ENCODE measurements around the gene OR11A1.

The OR11A1 gene, protein sequence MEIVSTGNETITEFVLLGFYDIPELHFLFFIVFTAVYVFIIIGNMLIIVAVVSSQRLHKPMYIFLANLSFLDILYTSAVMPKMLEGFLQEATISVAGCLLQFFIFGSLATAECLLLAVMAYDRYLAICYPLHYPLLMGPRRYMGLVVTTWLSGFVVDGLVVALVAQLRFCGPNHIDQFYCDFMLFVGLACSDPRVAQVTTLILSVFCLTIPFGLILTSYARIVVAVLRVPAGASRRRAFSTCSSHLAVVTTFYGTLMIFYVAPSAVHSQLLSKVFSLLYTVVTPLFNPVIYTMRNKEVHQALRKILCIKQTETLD

DNA sequence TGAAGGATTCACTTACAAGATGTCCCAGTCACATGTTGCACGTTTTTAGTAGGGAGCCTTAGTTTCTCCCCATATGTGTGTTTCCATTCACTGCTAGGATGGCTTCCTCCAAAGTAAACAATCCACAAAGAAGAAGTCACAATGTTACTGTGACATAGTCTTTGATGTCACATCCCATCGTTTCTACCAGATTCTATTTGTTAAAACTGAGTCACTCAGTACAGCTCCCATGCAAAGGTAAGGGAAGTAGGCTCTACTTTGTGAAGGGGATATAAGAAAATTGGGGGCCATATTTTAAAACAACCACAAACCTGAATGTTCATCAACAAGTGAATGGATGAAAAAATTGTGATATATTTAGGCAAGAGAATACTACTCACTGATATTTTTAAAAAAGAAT is at the start of gene OR11A1, which contains the start of gene OR2H1:
Gene OR11A1 (minus strand): TSS at position 101 of the 400 bp plus-strand sequence. CDS start 29,430 bp downstream, outside the sequence.
Gene OR2H1 (plus strand): TSS at position 185 of the 400 bp plus-strand sequence. CDS start 4,615 bp downstream, outside the sequence.
- no peak for DNase-seq

DNA sequence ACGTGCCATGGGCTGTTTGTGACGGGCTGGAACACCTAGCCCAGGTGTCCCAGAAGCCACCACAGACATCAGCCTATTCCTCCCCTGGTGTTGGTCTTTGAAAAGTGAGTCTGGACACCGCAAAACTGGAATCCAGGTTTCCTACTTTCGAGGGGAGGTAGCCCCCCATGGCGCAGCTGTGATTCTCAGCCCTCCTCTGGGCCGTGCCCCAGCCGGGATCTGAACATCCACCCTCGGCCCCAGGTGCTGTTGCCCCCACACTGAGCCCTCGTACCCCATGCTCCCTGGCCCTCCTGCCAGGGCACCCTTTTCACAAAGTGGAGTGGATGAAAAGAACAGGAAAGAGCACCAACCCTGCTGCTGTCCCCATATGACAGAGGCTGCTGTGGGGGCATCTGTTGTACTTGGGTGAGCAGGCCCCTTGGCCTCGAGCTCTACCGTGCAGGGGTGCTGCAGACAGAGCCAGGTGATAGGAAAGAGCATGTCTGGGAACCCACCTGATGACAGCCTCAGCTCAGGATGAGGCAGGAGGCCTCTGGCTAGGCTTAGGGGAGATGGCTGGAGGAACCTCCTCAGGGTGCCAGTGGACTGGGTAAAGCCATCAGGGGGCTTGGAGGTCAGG is 49.7 kb upstream of the OR11A1 start:
- DNase-seq, result no peak

DNA sequence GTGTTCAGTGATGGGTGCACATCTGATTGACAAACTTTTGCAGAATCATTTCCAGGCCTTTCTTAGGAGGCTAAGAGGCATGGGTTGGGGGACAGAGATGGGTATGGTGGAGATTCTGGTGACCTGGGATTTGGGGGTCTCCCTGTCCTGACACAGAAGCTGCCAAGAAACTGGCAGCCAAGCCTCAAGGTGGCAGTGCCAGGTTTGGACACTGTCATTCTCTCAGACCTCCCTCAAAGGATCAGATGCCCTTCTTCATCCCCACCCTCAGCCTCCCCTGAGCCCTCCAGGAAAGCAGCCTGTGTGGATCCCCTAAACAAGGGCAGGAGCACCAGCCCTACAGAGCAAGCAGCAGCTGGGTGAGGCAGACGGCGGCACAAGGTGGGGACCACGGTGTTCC is 48.9 kb upstream of the OR11A1 start:
- DNase-seq, result no peak

DNA sequence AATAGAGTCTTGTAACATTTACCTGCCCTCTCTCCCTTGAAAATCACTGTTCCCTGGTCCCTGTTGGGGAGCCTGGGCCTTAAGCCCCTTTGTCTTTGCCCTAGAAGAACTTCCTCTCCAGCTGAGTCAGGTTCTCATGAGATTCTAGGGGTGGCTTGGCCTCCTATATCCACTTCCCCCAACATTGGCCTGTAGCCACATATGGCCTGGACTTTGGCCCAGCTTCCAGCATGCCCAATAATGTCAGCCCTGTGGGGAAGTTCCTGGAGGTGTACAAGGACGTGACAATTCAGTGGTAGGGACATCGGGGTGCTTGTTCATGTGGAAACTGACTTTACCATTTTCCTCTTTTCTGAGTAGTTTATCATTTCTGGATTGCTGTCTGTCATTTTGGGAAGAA is 48.1 kb upstream of the OR11A1 start:
- DNase-seq, result no peak

DNA sequence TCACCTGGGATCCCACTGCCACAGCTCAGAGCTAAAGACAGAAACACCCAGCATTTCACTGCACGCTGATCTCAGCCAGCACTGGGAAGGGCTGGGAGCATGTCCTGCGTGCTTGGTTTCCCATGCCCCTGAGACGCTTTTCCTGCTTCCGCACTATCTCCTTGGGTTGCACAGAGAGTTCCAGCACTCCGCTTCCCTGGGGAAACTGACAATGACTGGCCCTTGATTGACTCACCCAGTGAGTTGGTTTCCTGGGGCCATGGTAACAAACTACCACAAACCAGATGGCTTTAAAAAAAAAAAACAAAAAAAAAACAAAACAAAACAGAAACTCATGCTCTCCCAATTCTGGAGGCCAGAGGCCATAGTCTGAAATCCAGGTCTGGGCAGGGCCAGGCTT is 45.7 kb upstream of the OR11A1 start:
- no peak for DNase-seq

DNA sequence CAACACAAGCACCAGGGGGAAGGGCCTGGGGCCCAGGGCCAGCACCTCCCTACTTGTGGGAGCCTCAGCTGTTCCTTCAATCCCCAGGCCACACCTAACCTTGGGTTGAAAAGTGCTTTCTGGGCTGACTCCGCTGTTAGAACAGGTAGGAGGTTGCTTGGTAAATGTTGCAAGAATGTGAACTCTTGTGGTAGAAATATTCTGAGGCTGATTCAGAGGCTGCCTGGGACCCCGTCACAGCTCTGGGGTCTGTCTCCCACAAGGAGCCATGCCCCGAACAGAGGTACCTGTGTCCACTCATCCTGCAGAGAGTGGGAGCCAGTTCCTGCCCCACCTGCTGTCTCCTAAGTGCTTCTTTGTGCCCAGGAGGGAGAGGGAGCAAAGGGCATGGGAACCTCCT is 45.3 kb upstream of the OR11A1 start:
- DNase-seq, result no peak

DNA sequence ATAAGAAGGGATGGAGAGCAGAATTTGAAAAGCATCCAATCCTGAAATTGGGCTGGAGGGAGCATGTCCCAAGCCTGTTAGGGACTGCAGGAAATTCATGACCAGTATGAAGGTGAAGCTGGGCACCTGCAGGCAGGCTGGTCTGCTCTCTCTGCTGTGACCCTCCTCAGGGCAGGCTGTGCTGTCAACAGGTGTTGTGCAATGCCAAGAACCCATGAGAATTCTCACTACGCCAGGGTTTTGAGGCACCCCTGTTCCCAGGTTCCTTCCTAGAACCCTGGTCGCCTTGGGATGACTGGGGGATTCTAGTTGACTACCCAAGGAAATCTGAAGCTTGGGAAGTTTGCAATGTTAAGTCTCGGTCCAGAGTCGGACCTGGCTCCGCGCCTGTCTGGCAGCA is 44.2 kb upstream of the OR11A1 start:
- no peak for DNase-seq

DNA sequence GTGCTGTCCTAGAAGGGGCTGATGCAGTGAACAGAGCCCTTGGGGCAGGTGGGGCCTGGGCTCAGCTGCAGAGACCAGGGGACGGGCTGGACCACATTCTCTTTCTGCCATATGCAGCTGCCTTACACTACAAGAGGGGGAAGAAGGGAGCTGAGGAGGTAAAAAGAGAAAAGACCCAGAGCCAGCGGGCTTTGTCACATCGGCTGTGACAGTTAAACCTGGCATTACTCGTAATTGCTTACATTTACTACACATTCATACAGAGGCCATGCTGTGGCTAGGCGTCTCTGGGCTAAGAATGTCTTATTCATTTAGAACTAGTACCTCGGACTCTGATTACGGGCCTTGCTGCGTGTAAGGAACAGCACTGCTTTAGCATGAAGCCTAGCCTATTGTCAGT is 43.7 kb upstream of the OR11A1 start:
- DNase-seq, result no peak

DNA sequence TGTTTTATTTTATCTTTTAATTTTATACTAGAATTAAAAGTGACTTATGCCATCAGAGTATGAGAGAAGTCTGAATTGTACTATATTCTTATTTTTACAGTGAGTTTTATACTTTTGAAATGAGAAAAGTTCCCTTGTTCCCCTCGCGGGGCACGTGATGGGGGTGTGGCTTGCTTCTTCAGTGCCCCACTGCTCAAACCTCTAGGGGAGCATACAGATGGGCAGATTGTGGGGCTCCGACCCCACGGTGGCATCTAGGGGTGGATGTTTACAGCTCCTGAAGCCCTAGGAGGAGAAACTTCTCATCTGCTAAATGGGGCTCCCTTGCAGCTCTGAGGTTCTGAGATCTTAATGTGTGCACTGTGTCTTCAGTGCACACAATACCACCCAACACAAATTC is 42.8 kb upstream of the OR11A1 start:
- DNase-seq, result no peak

DNA sequence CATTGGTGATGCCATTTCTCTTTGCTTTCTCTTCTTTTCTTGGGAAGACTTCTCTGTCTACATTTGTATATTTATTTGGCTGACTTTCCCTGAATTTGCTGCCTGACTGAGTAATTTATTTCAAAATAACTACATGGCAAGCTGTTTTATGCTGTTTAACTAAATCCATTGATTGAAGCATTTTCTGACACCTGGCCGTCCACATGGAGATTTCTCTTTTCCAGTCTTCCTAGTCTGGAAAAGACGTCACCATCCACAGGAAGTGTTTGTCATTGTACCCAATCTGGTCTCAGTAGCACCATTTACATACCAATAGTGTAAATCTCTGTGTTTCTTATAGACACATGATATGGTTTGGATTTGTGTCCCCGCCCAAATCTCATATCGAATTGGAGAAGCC is 40.1 kb upstream of the OR11A1 start:
- DNase-seq, result no peak

DNA sequence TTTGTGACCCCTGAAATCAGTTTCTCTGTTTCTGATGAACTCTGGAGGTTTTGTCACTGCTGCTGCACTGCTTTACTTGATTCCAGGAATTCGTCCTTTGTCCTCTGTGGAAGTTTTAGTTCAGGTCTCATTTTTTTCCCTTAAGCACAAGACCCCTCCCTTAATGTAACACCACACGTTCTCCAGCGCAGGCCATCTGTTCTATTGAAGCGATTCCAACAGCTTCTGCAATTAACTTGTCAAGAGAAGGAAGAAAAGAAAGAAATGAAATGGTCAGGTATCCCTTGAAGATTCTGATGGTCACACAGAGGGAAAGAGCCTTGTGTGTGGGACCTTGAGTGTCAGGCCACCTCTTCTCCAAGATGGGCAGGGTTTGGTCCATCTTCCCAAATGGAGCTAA is 38.7 kb upstream of the OR11A1 start:
- DNase-seq, result no peak

DNA sequence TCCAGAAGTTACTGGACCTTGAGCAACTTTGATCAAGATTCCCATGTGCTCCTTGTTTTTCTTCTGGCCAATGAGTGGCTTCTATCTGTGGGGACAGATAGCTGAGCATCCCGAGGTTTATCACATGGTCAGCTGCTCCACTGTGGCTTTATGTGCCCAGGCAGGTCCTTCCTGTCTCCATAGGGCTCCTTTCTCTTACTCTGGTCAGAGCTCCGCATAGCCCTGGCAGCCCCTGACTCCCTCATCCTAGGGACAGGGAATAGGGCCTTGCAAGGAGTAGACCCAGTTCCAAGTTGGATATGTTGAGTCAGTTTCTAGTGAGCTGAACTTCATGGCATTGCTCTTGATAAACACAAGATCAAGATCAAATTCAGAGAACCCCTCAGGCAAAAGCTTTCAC is 37.3 kb upstream of the OR11A1 start:
- no peak for DNase-seq

DNA sequence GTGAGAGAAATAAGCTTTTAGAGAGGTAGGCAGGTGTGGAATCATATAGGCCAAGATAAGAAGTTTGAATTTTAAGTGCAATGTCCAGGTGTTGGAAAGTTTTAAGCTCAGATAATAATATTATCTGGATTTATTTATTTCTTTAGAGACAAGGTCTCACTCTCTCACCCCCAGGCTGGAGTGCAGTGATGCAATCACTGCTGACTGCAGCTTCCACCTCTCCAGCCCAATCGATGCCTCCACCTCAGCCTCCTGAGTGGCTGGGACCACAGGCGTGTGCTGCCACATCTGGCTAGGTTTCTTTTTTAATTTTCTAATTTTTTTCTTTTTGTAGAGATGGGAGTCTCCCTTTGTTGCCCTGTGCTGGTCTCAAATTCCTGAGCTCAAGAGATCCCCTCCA is 36.4 kb upstream of the OR11A1 start:
- no peak for DNase-seq

DNA sequence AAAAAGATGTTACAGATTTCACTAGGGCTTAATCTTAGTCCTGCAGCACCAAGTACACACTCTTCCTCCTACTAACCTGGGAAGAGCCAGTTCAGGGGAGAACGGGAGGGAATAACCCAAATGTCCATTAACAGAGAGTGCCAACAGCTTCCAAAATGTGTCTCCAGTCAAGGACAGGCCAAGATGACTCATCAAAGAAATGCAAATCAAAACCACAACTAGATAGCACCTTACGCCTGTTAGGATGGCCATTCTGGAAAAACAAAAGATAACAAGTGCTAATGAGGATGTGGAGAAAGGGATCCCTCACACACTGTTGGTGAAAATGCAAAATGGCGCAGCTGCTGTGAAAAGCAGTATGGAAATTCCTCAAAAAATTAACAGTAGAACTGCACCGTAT is 34.7 kb upstream of the OR11A1 start:
- DNase-seq, result no peak

DNA sequence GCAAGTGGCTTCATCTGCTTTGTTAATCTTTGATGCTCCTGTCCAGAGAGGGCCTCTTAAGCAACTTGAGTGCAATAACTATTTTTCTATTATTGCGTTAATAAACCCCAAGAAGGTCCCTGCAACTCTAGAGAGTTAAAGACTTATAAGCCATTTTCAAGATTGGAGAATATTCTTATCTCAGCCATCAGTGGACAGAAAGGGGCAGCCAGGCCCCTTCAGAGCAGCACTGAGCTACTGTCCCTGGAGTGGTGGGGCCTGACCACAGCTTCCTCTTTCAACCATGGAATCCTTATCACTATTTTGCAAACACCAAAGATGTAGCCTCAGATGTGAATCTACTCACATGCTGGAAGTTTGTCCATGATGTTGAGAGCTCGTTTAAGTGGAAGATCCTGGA is 33.7 kb upstream of the OR11A1 start:
- no peak for DNase-seq

DNA sequence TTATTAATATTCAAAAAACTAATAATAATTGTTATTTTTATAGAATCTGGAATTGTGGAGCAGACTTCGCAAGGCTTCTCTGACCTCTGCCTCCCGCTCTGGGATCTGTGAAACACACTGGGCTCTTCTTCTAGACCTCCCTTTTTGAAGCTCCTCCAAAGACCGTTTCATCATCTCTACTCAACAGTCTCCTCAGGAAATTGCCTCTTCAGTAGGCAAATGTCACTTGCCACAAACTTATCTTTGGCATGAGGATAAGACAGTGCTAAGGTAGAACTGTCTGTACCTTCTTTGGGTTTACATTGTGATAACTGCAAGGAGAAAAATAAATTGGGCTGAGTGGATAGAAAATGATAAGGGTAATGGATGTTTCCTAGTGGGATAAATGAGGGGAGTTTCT is 33.2 kb upstream of the OR11A1 start:
- no peak for DNase-seq

DNA sequence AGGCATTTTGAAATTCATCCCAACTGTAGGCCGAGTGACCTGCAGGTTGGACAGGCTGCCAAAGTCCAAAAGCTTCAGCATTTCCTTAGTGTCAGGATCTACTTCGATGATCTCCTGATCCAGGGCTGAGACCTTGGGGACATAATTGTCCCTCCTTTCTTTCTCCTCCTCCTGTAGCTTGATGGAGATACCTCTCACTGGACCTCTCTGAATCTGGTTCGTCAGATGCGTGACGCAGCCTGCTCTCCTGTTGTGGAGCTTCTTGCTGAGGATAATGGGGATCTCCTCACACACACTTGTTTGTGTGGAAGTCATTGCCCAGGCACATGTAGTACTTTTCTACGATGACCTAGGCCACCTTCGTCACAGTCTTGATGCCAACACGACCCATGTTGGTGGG is 32.4 kb upstream of the OR11A1 start:
- DNase-seq, result no peak

DNA sequence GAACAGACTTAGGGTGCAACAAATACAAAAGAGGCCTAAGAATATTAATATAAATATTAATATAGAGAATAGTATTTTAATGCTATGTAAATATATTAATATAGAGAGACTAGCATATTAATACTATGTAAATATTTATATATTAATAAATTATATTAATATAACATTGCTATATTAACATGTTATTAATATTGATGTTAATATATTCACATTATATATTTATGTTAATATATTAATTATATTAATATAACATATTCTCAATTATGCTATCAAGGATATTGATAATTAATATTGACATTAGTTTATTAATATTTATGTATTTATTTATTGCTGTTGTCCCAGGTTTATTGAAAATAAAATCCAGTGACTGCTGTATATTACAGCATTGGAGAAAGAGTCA is 32.0 kb upstream of the OR11A1 start:
- no peak for DNase-seq

DNA sequence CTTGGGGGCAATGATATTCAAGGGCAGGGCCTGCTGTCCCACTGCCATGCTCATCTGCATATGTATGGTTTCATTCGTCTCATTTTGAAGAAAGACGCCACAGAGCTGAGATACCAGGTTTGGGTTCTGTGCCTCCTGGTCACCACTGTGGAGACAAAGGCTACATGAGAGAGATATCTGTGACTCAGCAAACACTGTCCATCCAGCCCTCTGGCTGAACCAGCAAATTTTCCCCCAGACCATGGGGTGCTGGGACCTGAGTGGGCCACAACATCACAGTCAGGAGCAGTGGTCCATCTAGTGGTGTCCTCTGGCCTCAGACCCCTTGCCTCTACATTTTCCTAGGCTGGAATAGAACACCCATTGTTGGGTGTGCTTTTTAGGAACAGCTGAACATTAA is 30.8 kb upstream of the OR11A1 start, which contains the start of gene MAS1L:
Gene MAS1L (minus strand): TSS at position 297 of the 400 bp plus-strand sequence. CDS start 54 bp downstream, at position 243.
- no peak for DNase-seq

DNA sequence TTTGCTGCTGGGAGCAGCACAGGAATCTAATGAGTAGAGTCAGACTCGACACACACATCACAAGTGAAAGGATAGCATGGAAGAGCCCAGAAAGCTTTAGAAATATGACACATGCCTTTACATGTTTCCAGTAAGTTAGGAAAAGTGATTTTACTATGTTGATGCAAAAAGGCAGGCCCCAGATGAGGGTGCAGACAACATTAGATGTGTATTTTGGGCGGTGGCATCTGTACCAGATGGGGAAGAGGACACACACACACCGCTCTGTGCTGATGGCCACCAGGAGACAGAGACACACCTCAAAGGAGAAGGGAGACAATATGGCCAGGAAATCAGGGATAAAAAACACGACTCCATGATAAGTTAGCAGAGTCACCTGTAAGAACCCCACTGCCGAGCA is 30.3 kb upstream of the OR11A1 start:
- DNase-seq, result no peak

DNA sequence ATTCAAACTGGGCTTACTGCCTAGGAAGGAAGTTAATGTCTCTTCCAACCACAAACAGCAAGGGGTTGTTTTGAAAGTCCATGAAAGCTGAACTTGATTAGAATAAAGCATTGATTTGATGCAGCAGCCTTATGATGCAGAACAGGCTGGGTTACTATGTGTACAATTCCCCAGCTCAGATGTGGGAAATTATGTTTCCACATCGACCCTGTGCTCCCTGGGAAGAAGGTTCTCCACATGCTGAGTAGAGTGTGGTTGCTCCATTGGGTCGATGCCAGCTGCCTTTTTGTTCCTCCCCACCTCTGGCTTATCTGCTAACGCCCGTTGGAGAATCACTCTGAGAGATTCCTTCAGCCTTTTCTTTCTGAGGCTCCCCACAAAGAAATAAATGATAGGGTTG is 29.7 kb upstream of the OR11A1 start:
- DNase-seq, result no peak

DNA sequence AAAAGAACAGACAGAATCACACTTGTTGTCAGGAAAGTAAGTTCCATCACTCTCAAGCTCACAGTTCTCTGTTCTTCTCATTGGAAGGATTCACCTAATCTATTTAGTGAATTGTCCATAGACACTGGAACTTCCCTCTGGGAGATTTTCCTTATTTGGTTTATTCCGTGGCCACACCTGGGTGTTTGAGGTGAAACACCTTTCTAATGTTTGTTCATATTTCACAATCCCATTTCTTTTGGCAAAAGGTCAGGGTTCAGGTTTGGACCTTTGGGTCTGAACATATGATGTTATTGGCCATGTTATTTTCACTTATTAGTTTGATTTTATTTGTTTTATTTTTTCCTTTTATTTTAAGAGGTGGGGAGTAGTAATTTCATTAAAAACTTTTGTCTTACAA is 26.9 kb upstream of the OR11A1 start:
- no peak for DNase-seq

DNA sequence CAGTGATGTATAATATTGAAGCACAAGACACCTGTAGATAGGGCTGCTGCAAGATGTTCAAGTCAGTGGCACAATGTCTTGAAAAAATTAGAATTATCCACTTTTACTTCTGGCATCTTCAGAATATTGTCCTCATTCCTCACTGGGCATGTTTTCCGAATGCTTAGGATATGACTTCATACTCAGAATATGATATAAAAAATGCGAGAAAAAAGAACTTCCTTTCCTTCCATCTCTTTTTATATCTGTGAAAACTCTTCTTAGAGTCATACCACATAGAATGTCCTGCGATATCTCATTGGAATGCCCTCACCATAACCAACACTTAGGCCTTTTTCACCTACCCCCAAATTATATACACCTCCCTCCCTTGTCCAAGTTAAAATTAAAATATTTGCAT is 26.3 kb upstream of the OR11A1 start:
- DNase-seq, result no peak

DNA sequence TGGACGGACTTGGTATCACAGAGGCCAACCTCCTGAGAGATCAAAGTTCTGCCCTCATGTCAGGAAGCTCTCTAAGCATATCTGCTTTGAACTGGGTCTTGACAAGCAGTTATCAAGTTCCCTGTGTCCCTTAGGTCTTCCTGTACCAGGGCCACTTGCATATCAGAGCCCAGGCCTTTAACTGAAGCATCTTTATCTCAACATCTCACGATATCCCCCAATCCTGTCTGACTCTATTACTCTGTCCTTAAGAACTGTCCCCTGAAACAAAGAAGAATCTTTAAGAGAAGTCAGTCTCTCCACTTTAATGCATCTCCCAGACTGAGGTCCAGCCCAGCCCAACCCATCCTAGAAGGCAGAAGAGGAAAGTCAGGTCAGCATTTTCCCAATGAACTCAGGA is 22.7 kb upstream of the OR11A1 start:
- no peak for DNase-seq

DNA sequence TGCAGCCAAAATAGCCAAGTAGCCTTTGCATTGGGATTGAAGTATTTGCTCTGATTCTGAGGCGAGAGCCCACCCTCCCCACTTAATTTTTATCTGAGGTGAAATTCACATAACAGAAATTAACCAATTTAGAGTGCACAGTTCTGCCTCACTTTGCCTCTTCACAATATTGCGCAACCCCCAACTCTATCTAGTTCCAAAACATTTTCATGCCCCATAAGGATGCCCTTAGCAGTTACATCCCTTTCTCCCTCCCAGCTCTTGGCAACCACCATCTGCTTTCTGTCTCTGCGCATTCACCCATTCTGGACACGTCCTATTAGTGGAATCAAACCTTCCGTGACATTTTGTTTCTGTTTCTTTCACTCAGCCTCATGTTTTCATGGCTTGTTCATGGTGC is 21.9 kb upstream of the OR11A1 start:
- DNase-seq, result no peak

Data from cortex of kidney (tissue), 1 donor.